ENCODE data around the gene KIAA1755.

DNA sequence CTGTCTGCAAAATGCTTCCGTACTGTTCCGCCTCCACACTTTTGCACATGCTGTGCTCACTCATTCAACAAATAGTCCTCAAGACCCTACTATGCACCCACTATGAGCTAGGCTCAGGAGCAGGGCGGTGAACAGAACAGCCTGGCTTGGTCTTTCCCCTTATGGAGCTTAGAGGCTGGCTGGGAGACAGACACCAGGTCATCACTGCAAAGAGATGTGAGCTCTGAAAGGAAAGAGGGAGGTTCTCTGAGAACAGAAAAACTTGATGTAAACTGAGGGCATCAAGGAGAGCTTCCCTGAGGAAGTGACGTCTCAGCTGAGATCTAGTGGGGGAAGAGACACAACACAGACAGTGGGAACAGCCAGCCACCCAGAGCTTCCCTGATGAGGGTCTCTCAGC, 64.5 kb downstream of the KIAA1755 start:
- no peak for TF ChIP-seq CTCF (conservative IDR thresholded peaks at IDR 0.05; ENCODE audit: low read depth, low read length)
- TF ChIP-seq POLR2A (IDR thresholded peaks at IDR 0.05; ENCODE audit: low read depth, low read length): no peak
- TF ChIP-seq BHLHE40 (IDR thresholded peaks at IDR 0.05; ENCODE audit: low read depth, low read length): no peak
- no peak for TF ChIP-seq MAFK (IDR thresholded peaks at IDR 0.05; ENCODE audit: low read depth, low read length)
- no peak for TF ChIP-seq MAZ (IDR thresholded peaks at IDR 0.05; ENCODE audit: borderline replicate concordance, low read depth, low read length)
- no peak for TF ChIP-seq RCOR1 (IDR thresholded peaks at IDR 0.05; ENCODE audit: insufficient replicate concordance, low read length)
- no peak for TF ChIP-seq SMC3 (IDR thresholded peaks at IDR 0.05; ENCODE audit: low read depth, low read length)
- no peak for TF ChIP-seq RFX5 (IDR thresholded peaks at IDR 0.05; ENCODE audit: low read depth, low read length)
- TF ChIP-seq, protein P1, sequence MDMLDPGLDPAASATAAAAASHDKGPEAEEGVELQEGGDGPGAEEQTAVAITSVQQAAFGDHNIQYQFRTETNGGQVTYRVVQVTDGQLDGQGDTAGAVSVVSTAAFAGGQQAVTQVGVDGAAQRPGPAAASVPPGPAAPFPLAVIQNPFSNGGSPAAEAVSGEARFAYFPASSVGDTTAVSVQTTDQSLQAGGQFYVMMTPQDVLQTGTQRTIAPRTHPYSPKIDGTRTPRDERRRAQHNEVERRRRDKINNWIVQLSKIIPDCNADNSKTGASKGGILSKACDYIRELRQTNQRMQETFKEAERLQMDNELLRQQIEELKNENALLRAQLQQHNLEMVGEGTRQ (IDR thresholded peaks at IDR 0.05; ENCODE audit: low read depth, low read length): no peak
- TF ChIP-seq NFE2L2 (IDR thresholded peaks at IDR 0.05; ENCODE audit: low read depth, low read length): no peak
- no peak for TF ChIP-seq CHD1 (IDR thresholded peaks at IDR 0.05; ENCODE audit: low read depth, low read length)
- no peak for TF ChIP-seq RAD21 (IDR thresholded peaks at IDR 0.05; ENCODE audit: low read length)

Data from IMR-90 (cell line).